Thymus (tissue), 11 donors: ENCODE data around the gene FSIP1. TPM values are rescaled to one million over a fixed set of nuclear protein-coding genes. Genes with fewer than 3 reads are reported as not detected.

Experiments used
- DNase-seq, 9 donors: peaks; one replicate each; pipeline ENCODE4 v3.0.0-alpha.2; 2013; ENCODE audit warnings: low spot score in 9 of 9, low read depth in 6 of 9, missing footprints in 1 of 9
- H3K27ac ChIP-seq, 2 donors: one replicate each; pipeline ENCODE4 v1.5.1; 2013; ENCODE audit warnings: control low read depth in 1 of 2, low read depth in 1 of 2, low read length in 1 of 2, mild to moderate bottlenecking in 1 of 2, moderate library complexity in 1 of 2
- H3K27me3 ChIP-seq, 2 donors: one replicate each; pipeline ENCODE4 v1.5.1; 2013; ENCODE audit warnings: low read length in 1 of 2; ENCODE audit not compliant: control insufficient read depth in 2 of 2, insufficient read depth in 1 of 2
- H3K36me3 ChIP-seq, 2 donors: one replicate each; pipeline ENCODE4 v1.5.1; 2013; ENCODE audit warnings: low read length in 1 of 2, mild to moderate bottlenecking in 1 of 2, moderate library complexity in 1 of 2; ENCODE audit not compliant: control insufficient read depth in 2 of 2, insufficient read depth in 2 of 2
- H3K4me1 ChIP-seq, 2 donors: one replicate each; pipeline ENCODE4 v1.5.1; 2013; ENCODE audit warnings: low read length in 2 of 2; ENCODE audit not compliant: control insufficient read depth in 2 of 2, insufficient read depth in 2 of 2
- H3K4me3 ChIP-seq, 2 donors: one replicate each; pipeline ENCODE4 v1.5.1; 2013; ENCODE audit warnings: low read length in 2 of 2, control low read depth in 1 of 2, mild to moderate bottlenecking in 1 of 2
- H3K9me3 ChIP-seq, 2 donors: one replicate each; pipeline ENCODE4 v1.5.1; 2013; ENCODE audit warnings: low read length in 1 of 2, mild to moderate bottlenecking in 1 of 2; ENCODE audit not compliant: control insufficient read depth in 2 of 2, insufficient read depth in 1 of 2
- WGBS: extraction: QIAGEN DNeasy Blood & Tissue Kit; methylation state at CpG from one replicate; pipeline ENCODE4 v1.1.7; 2013; 5-methylcytosine and 5-hydroxymethylcytosine counted together
- polyA plus RNA-seq: library from polyadenylated mRNA; stranded (reverse); fragments of 200-250 nt; gene quantifications from one replicate; pipeline ENCODE4 v1.2.3, GENCODE V29; 2013
- total RNA-seq: library from RNA; stranded (reverse); fragments of 120-200 nt; gene quantifications from one replicate; pipeline ENCODE4 v1.2.4, GENCODE V29; 2013
- donor health status: healthy.

FSIP1 gene
- total and polyA plus RNA-seq, 2 donors = 0.37 to 0.76 TPM

DNA sequence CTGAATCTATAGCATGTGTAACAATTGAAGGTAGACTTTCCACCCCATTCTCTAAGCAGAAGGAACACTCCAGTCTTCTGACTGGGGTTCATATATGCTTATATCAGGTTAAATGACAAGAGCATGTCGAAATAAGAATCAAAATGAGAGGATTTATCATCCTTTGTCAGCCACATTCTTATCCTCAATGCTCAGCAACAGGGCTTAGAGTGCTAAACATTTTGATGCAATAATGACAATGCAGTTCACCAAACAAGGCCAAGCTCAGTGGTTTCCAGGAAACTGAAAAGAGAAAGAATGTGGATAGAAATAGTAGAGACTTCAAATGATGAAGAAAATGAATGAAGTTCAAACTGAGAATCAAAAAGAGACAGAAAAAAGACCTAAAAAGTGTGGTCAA, 78.0 kb downstream of the FSIP1 start:
- H3K9me3 ChIP-seq = no peaks in the 10 kb centered on the region
- H3K27me3 ChIP-seq = no peaks in the 10 kb centered on the region
- no peaks in the 10 kb centered on the region for H3K36me3 ChIP-seq
- H3K27ac ChIP-seq = no peak overlapping the region
- no peak for DNase-seq
- WGBS = 92% methylated on average over 1 of the region's 1 CpG
- no peaks in the 10 kb centered on the region for H3K4me1 ChIP-seq
- no peak overlapping the region for H3K4me3 ChIP-seq

DNA sequence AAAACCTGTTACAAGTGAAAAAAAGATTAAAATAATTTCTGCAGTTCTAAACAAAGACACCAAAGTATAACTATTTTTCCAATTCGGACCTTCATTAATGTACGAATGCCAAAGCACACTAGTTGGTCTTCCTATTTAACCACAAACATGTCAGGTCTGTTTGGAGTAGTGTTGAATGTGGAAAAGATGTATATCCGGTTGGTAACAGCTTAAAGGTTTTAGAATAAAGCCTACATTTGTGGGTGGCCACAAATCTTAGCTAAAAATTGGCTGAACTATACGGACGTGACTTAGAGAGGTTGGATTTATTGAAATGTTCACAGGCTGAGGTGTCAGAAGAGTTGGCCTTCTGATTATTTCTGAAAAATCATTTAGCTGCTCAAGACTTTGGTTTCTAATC, 78.4 kb downstream of the FSIP1 start:
- Histone ChIP-seq H3K27ac (no peak overlapping the region), H3K27me3 (no peaks in the 10 kb centered on the region), H3K4me1 (no peaks in the 10 kb centered on the region), H3K4me3 (no peak overlapping the region), H3K36me3 (no peaks in the 10 kb centered on the region), H3K9me3 (no peaks in the 10 kb centered on the region)
- 98% methylated on average over 5 of the region's 5 CpGs for WGBS
- DNase-seq = no peak

DNA sequence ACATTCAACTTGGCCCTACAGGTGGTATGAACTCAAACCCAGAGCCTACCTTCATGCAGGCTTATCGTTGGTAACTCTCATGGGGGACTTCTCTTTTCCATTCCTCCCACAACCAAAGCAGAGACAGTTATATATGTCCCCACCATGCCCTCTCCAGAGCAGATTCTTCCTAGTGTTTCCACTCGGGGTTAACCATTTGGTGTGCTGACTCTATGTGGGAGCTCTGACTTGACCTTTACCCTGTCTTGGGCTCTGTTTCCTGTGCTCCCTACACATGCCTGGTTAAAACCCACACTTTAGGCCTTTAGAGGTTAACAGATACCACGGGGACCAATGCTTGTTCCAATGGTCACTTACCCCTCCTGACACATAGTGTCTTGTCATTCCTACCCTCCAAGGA, 80.7 kb downstream of the FSIP1 start:
- H3K27ac ChIP-seq = no peak overlapping the region
- H3K9me3 ChIP-seq = no peaks in the 10 kb centered on the region
- DNase-seq = no peak
- no peaks in the 10 kb centered on the region for H3K36me3 ChIP-seq
- H3K27me3 ChIP-seq = no peaks in the 10 kb centered on the region
- H3K4me3 ChIP-seq = no peak overlapping the region
- H3K4me1 ChIP-seq = no peaks in the 10 kb centered on the region
- 95% methylated on average over 3 of the region's 3 CpGs for WGBS

DNA sequence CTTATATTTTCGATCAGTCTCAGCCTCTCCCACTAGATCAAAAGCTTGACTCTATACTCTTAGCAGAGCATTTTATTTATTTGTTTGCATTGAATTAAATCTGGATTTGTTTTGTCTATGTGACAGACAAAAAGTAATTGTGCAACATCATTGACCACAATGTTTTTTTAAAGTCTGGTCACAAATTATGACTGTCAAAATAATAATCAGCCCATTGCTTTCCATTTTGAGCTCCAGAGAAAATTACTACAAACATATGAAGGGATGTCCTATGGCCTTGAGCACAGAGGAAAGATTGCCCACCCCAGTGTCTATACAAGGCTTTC, 82.3 kb downstream of the FSIP1 start:
- no peaks in the 10 kb centered on the region for H3K36me3 ChIP-seq
- WGBS = 100% methylated on average over 1 of the region's 1 CpG
- H3K27me3 ChIP-seq = no peaks in the 10 kb centered on the region
- H3K9me3 ChIP-seq = no peaks in the 10 kb centered on the region
- no peaks in the 10 kb centered on the region for H3K4me1 ChIP-seq
- no peak overlapping the region for H3K27ac ChIP-seq
- DNase-seq = no peak
- H3K4me3 ChIP-seq = no peak overlapping the region

DNA sequence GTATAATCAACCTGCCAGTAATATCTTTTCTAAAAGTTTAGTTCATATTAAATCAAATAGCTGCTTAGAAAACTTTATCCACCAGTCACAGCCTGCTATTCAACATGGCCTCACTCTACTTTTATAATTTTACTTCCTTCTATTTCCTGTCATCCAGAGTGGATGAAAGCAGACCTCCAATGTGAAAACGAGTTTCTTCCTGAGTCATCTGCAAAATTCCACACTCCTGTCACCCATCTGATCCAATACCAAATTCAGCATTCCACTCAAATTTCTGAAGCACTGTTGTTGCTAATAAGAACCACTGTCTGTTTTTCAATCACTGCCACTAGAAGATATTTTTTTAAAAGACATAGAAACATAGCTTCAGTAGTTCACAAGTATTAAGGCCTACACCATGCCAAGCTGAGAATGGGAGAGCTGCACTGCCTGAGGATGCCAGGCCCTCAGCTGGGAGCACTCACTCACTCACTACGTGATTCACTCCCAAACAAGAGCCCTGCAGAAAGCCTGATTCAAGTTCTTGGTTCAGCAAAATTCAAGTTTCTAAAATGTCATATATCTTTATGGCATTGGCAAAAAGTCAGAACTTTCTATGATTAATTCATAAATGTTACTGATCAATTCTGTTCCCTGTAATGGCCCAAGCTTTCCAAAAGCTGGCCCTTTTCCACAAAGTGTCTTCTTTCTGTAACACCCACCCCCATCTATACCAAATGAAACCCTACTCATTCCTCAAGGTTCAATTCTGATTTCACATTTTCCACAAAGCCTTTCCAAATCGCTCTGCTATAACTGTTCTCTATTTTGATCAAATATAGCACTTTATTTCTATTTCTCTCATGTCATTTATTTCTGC, 82.9 kb downstream of the FSIP1 start:
- H3K27ac ChIP-seq = no peak overlapping the region
- DNase-seq = no peak
- H3K4me3 ChIP-seq = no peak overlapping the region
- 93% methylated on average over 3 of the region's 3 CpGs for WGBS
- H3K9me3 ChIP-seq = no peaks in the 10 kb centered on the region
- H3K27me3 ChIP-seq = no peaks in the 10 kb centered on the region
- no peaks in the 10 kb centered on the region for H3K4me1 ChIP-seq
- no peaks in the 10 kb centered on the region for H3K36me3 ChIP-seq

DNA sequence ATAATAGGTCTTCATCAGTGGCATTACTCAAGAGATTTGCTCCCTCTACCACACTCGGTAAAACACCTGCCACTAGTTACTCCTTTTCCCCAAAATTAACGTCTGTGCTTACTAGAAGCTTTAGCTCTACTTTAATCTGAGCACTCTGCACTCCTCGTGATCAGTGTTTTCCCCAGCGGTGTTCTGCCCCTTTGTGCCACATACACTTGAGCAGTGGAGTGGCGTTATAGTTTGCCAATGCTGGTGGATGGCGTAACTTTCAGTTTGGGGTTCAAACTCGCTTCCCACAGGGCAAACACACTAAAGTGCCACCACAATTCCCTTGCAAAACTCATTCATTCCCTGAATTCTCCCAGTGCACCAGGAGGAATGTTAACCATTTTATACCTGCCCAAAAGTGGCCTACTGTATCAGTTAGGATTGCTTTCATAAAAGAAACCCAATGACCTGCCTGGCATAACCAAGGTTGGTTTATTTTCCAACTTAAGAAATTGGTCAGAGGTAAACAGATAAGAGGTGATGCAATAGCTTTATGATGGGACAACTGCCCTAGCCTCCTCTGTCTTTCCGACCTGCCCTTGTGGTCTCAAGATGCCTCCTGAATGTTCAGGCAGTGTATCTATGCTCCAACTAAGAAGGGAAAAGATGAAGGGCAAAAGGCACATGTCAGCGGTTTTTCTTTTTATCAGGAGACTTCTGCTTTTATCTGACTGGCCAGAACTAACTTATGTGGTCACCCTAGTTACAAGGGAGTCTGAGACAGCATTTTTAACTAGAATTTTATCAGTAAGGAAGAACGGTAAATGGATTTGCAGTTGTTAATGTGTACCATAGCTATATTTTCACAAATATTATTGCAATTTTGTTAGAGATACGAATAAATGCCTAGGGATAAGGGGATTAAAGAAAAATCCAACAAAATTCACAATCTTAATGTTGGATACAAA, 83.9 kb downstream of the FSIP1 start:
- Histone ChIP-seq H3K4me3 (no peak overlapping the region), H3K9me3 (no peaks in the 10 kb centered on the region), H3K4me1 (no peaks in the 10 kb centered on the region), H3K36me3 (no peaks in the 10 kb centered on the region), H3K27ac (no peak overlapping the region), H3K27me3 (no peaks in the 10 kb centered on the region)
- 96% methylated on average over 11 of the region's 11 CpGs for WGBS
- DNase-seq = no peak

DNA sequence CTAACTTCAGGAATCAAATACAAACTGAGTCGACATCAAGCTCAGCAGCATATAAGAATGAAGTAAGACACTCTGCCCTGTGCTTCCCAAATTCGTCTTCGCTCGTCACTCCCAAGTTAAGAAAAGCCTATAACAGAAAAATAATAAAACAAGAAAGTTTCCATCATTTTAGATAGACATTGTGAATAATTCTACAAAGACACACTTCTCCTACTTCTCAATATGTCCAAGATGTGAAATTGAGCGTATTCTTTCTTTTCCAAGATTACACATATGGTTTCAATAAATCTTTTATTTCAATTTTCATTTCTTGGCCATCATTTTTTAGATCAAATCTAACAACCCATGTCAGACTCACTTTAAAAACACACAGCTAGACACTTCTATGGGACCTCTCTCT, 85.1 kb downstream of the FSIP1 start:
- Histone ChIP-seq H3K27ac (no peak overlapping the region), H3K36me3 (no peaks in the 10 kb centered on the region), H3K4me1 (no peaks in the 10 kb centered on the region), H3K27me3 (no peaks in the 10 kb centered on the region), H3K9me3 (no peaks in the 10 kb centered on the region), H3K4me3 (no peak overlapping the region)
- 98% methylated on average over 5 of the region's 5 CpGs for WGBS
- no peak for DNase-seq

DNA sequence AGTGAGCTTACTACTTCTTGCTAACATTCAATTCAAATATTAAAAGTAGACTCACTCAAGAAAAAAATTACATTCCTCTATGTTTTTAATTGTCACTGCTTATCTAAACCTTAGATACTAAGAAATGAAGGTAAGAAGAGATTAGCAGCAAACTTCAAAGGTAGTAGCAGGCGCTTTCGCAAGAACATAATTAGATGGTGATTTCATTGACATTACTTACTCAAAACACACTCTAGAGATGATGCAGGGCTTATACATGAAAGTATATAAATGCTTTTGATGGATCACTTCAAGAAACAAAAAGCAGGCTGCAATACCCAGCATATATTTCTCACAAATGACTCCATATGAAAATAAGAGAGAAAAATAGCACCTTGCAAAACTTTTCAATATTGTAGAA, 86.8 kb downstream of the FSIP1 start:
- H3K36me3 ChIP-seq = no peaks in the 10 kb centered on the region
- H3K9me3 ChIP-seq = no peaks in the 10 kb centered on the region
- 94% methylated on average over 2 of the region's 2 CpGs for WGBS
- no peak overlapping the region for H3K27ac ChIP-seq
- no peaks in the 10 kb centered on the region for H3K27me3 ChIP-seq
- DNase-seq = no peak
- no peak overlapping the region for H3K4me3 ChIP-seq
- H3K4me1 ChIP-seq = no peaks in the 10 kb centered on the region
